ENCODE results near the gene AGPAT4. TPM values are rescaled to one million over a fixed set of nuclear protein-coding genes. Genes with fewer than 3 reads are reported as not detected.
A peak's percentile ranks its signal among the peaks of the same experiment; 100 is the strongest.

Gene AGPAT4
- total and polyA plus RNA-seq, 2 of the 13 experiments (the other 11 are each of a cell fraction or from before 2014, with no cell fraction given) = 0.07 to 0.13 TPM

DNA sequence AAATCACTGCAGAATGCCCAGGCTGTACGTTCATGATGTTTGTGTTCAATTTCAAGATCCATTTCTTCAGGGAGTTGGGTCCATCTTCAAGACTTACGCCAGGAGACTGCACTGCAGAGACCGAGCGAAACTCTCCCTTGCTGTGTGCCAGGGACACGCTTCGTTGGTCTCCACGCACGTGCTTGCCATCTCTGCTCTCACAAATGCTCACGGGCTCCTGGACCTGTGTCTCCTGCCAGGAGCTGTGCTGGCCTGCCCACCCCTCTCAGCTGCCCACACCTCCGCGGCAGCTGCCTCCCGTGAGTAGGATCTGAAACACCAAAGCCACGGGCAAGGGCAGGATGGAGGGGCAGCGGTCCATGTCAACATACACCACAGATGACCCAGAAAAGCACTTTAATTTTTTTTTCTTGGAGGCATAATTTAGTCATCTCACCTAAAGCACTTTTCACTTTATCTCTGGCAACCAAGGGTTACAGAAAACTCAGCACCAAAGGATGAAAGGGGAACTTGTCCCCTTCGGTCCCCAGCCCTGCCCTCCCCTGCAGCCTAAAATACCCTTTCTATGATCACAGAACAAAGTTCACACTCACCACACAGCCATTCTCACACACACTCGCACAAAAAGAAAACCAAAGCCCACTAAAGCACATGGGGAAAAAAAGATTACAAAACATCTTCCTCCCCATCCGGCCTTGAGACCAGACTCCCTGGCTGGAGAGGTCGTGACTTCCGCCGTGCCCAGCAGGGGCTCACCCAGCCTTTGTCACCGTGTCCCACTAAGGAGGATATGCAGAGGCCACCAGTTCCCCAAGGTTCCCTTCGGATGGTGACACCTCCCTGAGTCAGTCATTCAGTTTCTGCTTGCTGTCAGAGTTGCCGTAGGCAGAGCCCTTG lies 137.9 kb downstream of the AGPAT4 start (continued):
- TF ChIP-seq, protein P1, sequence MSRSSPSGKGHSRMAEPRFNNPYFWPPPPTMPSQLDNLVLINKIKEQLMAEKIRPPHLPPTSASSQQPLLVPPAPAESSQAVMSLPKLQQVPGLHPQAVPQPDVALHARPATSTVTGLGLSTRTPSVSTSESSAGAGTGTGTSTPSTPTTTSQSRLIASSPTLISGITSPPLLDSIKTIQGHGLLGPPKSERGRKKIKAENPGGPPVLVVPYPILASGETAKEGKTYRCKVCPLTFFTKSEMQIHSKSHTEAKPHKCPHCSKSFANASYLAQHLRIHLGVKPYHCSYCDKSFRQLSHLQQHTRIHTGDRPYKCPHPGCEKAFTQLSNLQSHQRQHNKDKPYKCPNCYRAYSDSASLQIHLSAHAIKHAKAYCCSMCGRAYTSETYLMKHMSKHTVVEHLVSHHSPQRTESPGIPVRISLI (CRISPR knock-in tag; IDR thresholded peaks at IDR 0.05; ENCODE audit: borderline replicate concordance) = no peak; the same call in 1 of the 2 replicates
- TF ChIP-seq SOX13 (IDR thresholded peaks at IDR 0.05) (no peak), SOX13 (CRISPR knock-in tag; conservative IDR thresholded peaks at IDR 0.05 in 1 of 2, IDR thresholded peaks at IDR 0.05 in 1 of 2) (peak in 1 of 2 experiments; percentile 22; a peak in 1 of 4 replicates), MLX (CRISPR knock-in tag; IDR thresholded peaks at IDR 0.05) (no peak), ZNF382 (CRISPR knock-in tag; IDR thresholded peaks at IDR 0.05; ENCODE audit: borderline replicate concordance) (no peak), ZNF224 (CRISPR knock-in tag; IDR thresholded peaks at IDR 0.05) (no peak), MTA3 (CRISPR knock-in tag; IDR thresholded peaks at IDR 0.05) (no peak), ZNF674 (CRISPR knock-in tag; IDR thresholded peaks at IDR 0.05; ENCODE audit: low read depth) (no peak), ZSCAN22 (CRISPR knock-in tag; IDR thresholded peaks at IDR 0.05) (no peak), CEBPB (IDR thresholded peaks at IDR 0.05; ENCODE audit: borderline replicate concordance, low read depth, low read length) (no peak)
- TF ChIP-seq, protein P2, sequence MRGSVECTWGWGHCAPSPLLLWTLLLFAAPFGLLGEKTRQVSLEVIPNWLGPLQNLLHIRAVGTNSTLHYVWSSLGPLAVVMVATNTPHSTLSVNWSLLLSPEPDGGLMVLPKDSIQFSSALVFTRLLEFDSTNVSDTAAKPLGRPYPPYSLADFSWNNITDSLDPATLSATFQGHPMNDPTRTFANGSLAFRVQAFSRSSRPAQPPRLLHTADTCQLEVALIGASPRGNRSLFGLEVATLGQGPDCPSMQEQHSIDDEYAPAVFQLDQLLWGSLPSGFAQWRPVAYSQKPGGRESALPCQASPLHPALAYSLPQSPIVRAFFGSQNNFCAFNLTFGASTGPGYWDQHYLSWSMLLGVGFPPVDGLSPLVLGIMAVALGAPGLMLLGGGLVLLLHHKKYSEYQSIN (CRISPR knock-in tag; IDR thresholded peaks at IDR 0.05; ENCODE audit: borderline replicate concordance) = no peak

Measured in HepG2 (cell line).